Activated naive CD8-positive, alpha-beta T cell treated with anti-CD3 and anti-CD28 coated beads, Interleukin-2, amount 50 U/mL, for 24 hours (primary cell): ENCODE results near the gene CORT.
A peak's percentile ranks its signal among the peaks of the same experiment; 100 is the strongest.
"Not testable (repeated sequence)": the region's sequence is repeated elsewhere in the genome, so short reads cannot be mapped to it uniquely, and the experiment has no call there.

ENCODE experiments used
- ATAC-seq: fragments of 150-1000 bp; cut with Tn5 transposase; one replicate; pipeline ENCODE4 v1.10.0; 2021
- DNase-seq: peaks from one replicate; pipeline ENCODE4 v3.0.0; 2021
- H3K27ac Mint-ChIP-seq: one replicate; pipeline ENCODE4 v1.8.0; 2021; ENCODE audit warnings: mild to moderate bottlenecking, mixed read lengths
- H3K27me3 Mint-ChIP-seq: one replicate; pipeline ENCODE4 v1.8.0; 2021; ENCODE audit warnings: mixed read lengths
- H3K36me3 Mint-ChIP-seq: one replicate; pipeline ENCODE4 v1.8.0; 2021; ENCODE audit warnings: low read depth, mixed read lengths
- H3K4me1 Mint-ChIP-seq: one replicate; pipeline ENCODE4 v1.8.0; 2021; ENCODE audit warnings: mixed read lengths
- H3K4me3 Mint-ChIP-seq: one replicate; pipeline ENCODE4 v1.8.0; 2021; ENCODE audit warnings: mild to moderate bottlenecking, moderate library complexity, mixed read lengths
- H3K9me3 Mint-ChIP-seq: one replicate; pipeline ENCODE4 v1.8.0; 2021; ENCODE audit warnings: mixed read lengths

The CORT gene, protein sequence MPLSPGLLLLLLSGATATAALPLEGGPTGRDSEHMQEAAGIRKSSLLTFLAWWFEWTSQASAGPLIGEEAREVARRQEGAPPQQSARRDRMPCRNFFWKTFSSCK

DNA sequence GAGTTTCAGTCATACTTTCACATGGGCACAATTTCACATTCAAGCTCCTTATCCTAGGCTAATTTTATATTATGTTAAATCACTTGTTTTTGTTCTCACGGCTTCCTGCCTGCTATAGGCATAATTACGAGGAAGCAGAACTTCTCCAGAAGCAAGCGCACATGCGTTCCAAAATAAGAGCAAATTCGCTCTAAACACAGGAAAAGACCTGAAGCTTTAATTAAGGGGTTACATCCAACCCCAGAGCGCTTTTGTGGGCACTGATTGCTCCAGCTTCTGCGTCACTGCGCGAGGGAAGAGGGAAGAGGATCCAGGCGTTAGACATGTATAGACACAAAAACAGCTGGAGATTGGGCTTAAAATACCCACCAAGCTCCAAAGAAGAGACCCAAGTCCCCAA is at the start of gene CORT:
CORT (plus strand) TSS at position 281 of the 400 bp plus-strand sequence. CDS start 193 bp downstream, outside the sequence.
- no peaks in the 10 kb centered on the region for H3K9me3 Mint-ChIP-seq

DNA sequence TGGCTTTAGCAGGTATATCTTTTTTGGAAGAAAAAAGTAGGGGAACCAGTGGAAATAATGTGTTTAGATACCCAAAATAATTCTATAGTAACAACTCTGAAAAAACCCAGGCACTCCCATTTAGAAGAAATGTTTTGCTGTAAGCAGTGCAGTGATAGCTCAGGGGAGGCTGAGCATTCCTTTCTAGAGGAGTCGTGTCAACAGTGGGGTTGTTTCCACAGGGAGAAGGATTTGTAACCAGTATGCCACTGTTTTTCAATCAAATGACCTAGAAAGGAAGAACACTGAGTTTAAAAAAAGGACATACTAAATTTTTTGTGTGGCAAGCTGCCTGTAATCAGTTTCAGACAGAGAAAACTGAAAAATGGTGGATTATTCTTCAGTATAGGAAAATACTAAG is 48.5 kb upstream of the CORT start:
- Mint-ChIP-seq H3K9me3 (no peaks in the 10 kb centered on the region), H3K27ac (no peak overlapping the region), H3K27me3 (no peaks in the 10 kb centered on the region), H3K36me3 (peaks cover 38% of the 10 kb centered on the region), H3K4me3 (no peak overlapping the region), H3K4me1 (peaks cover 30% of the 10 kb centered on the region)
- ATAC-seq (no peak), DNase-seq (no peak)

More for the DNA sequence above, at the start of gene CORT:
- H3K4me3 Mint-ChIP-seq, result no peak within 1 kb of the TSS
- no peak within 1 kb of the TSS for H3K27ac Mint-ChIP-seq
- ATAC-seq, result no peak
- no peak for DNase-seq
- peaks cover 2% of the 10 kb centered on the region for H3K36me3 Mint-ChIP-seq
- peaks cover 2% of the 10 kb centered on the region for H3K4me1 Mint-ChIP-seq
- H3K27me3 Mint-ChIP-seq, result no peaks in the 10 kb centered on the region

DNA sequence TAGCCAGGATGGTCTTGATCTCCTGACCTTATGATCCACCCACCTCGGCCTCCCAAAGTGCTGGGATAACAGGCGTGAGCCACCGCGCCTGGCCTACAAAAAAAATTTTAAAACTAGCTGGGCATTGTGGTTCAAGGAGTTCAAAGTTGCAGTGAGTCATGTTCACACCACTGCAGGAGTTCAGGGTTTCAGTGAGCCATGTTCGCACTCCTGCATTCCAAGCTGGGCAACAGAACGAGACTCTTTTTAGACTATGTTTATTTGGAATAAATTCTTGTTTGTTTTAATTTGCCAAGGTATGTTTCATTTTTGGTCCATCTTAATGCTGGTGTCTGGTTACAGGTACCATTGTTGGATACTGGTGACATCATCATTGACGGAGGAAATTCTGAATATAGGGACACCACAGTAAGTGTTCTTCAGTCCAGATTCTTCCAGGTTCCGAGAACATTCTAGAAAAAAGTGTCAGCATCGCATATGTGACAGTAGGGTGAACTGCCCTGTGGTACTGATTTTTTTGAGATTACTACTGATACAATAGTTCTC is 47.0 kb upstream of the CORT start:
- Mint-ChIP-seq H3K9me3 (no peaks in the 10 kb centered on the region), H3K27me3 (no peaks in the 10 kb centered on the region), H3K4me1 (peaks cover 30% of the 10 kb centered on the region), H3K27ac (no peak overlapping the region), H3K36me3 (peaks cover 48% of the 10 kb centered on the region), H3K4me3 (no peak overlapping the region)
- ATAC-seq, result no peak
- no peak for DNase-seq

DNA sequence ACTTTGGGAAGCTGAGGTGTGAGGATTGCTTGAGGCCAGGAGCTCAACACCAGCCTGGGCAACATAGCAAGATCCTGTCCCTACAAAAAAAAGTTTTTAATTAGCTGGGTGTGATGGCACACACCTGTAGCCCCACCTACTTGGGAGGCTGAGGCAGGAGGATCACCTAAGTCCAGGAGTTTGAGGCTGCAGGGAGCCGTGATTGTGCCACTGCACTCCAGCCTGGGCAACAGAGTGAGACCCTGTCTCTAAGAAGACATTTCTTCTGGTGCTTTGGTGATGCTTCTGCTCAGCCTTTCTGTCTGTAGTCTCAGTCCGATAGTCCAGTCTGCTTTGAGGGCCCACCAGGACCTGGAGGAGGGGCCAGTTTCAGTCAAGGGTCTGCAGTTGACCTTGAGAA is 42.6 kb upstream of the CORT start:
- Mint-ChIP-seq H3K4me1 (peaks cover 4% of the 10 kb centered on the region), H3K27ac (no peak overlapping the region)

DNA sequence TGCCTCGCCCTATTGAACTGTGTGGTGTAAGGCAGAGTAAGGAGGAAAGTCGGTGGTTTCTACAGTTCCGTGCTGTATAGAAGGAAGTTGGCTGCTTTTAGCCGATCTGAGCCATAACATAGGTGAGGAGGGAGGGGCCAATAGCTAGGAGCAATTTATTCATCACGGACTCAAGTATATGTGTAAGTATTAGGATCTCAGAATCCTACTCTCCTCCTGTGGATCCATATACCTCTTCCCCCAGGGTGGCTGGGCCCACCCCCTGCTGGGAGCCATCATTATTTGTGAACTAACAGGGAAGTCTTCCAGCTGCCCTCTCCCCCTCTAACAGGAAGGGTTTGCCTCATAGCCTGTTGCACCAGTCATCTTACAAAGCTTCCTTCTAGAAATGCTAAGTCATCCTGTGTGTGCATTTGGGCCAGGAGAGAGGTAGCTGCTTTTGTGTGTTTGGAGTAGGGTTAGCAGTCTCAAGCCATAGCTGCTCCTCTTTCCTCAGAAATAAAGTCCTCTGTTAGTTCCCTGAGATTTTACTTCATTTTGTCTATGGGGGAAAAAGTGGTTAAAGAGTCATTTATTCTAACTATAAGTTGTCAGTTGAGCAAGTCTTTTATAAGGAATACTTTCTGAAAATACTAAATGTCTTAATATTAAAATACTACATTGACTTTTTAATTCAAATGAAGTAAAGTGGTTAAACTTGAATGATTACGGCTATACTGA is 34.5 kb upstream of the CORT start:
- Mint-ChIP-seq H3K4me1 (peaks cover 7% of the 10 kb centered on the region), H3K36me3 (peaks cover 74% of the 10 kb centered on the region), H3K9me3 (no peaks in the 10 kb centered on the region), H3K4me3 (no peak overlapping the region), H3K27me3 (no peaks in the 10 kb centered on the region), H3K27ac (peak overlapping the region; percentile 60)
- ATAC-seq (peak; percentile 43), DNase-seq (no peak)

More for the DNA sequence above, 42.6 kb upstream of the CORT start:
- DNase-seq (no peak), ATAC-seq (no peak)
- Mint-ChIP-seq H3K4me3 (no peak overlapping the region), H3K36me3 (peaks cover 63% of the 10 kb centered on the region), H3K9me3 (no peaks in the 10 kb centered on the region), H3K27me3 (no peaks in the 10 kb centered on the region)

DNA sequence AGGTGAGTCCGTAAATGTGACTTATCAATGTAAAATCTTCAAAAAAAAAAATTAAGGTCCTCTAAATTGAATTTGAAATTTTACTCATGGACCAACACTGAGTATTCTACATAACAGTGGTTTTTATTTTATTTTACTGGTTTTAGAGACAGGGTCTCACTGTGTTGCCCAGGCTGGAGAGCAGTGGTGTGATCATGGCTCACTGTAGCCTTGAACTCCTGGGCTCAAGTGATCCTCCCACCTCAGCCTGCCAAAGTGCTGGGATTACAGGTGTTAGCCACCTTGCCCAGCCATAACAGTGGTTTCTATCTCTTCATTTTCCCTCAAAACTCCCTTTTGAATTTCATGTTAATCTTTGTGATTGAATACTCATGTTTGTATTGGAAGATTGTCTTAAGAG is 33.9 kb upstream of the CORT start:
- H3K9me3 Mint-ChIP-seq, DNase-seq, H3K4me3 Mint-ChIP-seq, ATAC-seq, H3K27me3 Mint-ChIP-seq, H3K4me1 Mint-ChIP-seq: not testable (repeated sequence)
- H3K27ac Mint-ChIP-seq, result peak overlapping the region; percentile 50
- peaks cover 70% of the 10 kb centered on the region for H3K36me3 Mint-ChIP-seq

DNA sequence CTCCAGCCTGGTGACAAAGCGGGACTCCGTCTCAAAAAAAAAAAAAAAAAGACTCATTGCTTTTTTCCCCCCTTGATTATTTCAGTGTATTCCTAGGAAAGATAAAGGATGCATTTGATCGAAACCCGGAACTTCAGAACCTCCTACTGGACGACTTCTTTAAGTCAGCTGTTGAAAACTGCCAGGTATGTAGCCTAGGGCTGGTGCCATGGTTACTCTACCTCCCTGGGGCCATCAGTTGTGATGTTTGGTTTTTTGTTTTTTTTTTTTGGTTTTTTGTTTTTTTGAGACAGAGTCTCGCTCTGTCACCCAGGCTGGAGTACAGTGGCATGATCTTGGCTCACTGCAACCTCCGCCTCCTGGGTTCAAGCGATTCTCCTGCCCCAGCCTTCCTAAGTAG is 31.1 kb upstream of the CORT start:
- peaks cover 48% of the 10 kb centered on the region for H3K36me3 Mint-ChIP-seq
- not testable (repeated sequence) for H3K27ac Mint-ChIP-seq, H3K4me1 Mint-ChIP-seq, H3K27me3 Mint-ChIP-seq, ATAC-seq, H3K9me3 Mint-ChIP-seq, H3K4me3 Mint-ChIP-seq, DNase-seq

DNA sequence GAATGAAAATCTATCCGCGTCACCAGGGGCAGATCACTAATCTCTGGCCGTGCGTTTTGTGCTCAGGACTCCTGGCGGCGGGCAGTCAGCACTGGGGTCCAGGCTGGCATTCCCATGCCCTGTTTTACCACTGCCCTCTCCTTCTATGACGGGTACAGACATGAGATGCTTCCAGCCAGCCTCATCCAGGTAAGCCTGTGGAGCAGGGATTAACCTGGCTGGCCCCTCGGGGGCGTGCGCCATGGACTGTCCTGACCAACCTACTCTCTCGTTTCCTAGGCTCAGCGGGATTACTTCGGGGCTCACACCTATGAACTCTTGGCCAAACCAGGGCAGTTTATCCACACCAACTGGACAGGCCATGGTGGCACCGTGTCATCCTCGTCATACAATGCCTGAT is 30.5 kb upstream of the CORT start:
- Mint-ChIP-seq H3K27ac (no peak overlapping the region), H3K4me1 (peaks cover 7% of the 10 kb centered on the region), H3K27me3 (no peaks in the 10 kb centered on the region), H3K36me3 (peaks cover 44% of the 10 kb centered on the region), H3K9me3 (no peaks in the 10 kb centered on the region), H3K4me3 (no peak overlapping the region)
- DNase-seq (no peak), ATAC-seq (peak; percentile 25)

DNA sequence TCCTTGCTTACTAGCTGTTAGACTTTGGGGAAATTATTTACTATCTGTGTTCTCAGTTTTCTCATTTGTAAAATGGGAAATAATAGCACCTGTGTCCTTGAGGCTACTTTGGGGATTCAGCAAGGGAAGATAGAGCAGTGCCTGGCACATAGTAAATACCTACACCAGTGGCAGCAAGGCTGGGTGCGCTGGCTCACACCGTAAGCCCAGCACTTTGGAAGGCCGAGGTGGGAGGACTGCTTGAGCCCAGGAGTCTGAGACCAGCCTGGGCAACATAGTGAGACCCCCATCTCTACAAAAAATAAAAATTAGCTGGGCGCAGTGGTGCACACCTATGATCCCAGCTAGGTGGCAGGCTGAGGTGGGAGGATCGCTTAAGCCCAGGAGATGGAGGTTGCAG is 28.2 kb upstream of the CORT start:
- no peak for DNase-seq
- no peak for ATAC-seq
- no peaks in the 10 kb centered on the region for H3K27me3 Mint-ChIP-seq
- no peak overlapping the region for H3K27ac Mint-ChIP-seq
- no peaks in the 10 kb centered on the region for H3K9me3 Mint-ChIP-seq
- H3K4me3 Mint-ChIP-seq, result no peak overlapping the region
- H3K36me3 Mint-ChIP-seq, result peaks cover 29% of the 10 kb centered on the region
- no peaks in the 10 kb centered on the region for H3K4me1 Mint-ChIP-seq

DNA sequence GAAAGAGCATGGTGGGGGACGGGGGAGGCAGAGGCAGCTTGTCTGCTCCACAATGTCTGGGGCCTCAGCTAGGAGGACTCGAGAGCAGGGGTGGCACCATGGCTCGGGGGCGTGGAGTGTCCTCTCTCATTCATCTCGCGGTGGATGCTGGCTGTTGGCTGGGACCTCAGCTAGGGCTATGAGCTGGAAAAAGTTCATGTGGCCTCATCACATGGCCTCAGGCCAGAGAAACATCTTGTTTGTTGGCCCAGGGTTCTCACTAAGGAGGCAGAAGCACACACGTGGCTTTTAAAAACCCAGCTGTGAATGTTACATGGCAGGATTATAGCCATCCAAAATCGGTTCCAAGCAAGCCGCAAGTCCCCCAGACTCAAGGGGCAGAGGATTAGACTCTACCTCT is 25.8 kb upstream of the CORT start:
- Mint-ChIP-seq H3K36me3 (peaks cover 15% of the 10 kb centered on the region), H3K9me3 (no peaks in the 10 kb centered on the region)

DNA sequence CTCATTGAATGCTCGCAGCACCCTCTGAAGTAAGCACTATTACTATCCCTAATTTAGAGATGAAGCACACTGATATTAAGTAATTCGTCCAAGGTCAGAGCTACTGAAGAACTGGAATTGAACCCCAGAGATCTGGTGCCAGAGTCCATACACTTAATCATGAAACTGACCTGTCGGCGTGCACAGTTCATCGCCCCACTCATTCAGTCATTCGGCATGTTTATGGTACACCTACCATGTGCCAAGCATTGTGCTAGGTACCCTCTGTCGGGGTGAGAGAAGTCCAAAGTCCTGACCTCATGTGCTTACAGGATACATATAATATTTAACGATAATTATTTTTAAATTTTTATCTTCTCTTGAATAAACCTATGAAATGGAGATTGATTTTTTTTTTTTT is 25.2 kb upstream of the CORT start:
- Mint-ChIP-seq H3K4me3 (no peak overlapping the region), H3K27ac (no peak overlapping the region), H3K9me3 (no peaks in the 10 kb centered on the region), H3K4me1 (peaks cover 7% of the 10 kb centered on the region), H3K36me3 (peaks cover 10% of the 10 kb centered on the region), H3K27me3 (no peaks in the 10 kb centered on the region)
- DNase-seq (no peak), ATAC-seq (no peak)

More for the DNA sequence above, 25.8 kb upstream of the CORT start:
- no peak overlapping the region for H3K4me3 Mint-ChIP-seq
- no peak for DNase-seq
- no peaks in the 10 kb centered on the region for H3K27me3 Mint-ChIP-seq
- peaks cover 3% of the 10 kb centered on the region for H3K4me1 Mint-ChIP-seq
- no peak for ATAC-seq
- H3K27ac Mint-ChIP-seq, result no peak overlapping the region

DNA sequence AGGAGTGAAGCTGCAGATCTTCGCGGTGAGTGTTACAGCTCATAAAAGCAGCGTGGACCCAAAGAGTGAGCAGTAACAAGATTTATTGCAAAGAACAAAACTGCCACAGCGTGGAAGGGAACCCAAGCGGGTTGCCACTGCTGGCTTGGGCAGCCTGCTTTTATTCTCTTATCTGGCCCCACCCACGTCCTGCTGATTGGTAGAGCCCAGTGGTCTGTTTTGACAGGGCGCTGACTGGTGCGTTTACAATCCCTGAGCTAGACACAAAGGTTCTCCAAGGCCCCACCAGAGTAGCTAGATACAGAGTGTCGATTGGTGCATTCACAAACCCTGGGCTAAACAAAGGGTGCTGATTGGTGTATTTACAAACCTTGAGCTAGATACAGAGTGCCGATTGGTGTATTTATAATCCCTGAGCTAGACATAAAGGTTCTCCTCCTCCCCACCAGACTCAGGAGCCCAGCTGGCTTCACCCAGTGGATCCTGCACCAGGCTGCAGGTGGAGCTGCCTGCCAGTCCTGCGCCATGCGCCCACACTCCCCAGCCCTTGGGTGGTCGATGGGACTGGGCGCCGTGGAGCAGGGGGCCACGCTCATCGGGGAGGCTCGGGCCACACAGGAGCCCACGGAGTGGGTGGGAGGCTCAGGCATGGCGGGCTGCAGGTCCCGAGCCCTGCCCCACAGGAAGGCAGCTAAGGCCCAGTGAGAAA is 23.9 kb upstream of the CORT start:
- not testable (repeated sequence) for ATAC-seq, H3K27ac Mint-ChIP-seq, DNase-seq, H3K36me3 Mint-ChIP-seq, H3K4me3 Mint-ChIP-seq, H3K9me3 Mint-ChIP-seq, H3K27me3 Mint-ChIP-seq
- H3K4me1 Mint-ChIP-seq, result peaks cover 16% of the 10 kb centered on the region

DNA sequence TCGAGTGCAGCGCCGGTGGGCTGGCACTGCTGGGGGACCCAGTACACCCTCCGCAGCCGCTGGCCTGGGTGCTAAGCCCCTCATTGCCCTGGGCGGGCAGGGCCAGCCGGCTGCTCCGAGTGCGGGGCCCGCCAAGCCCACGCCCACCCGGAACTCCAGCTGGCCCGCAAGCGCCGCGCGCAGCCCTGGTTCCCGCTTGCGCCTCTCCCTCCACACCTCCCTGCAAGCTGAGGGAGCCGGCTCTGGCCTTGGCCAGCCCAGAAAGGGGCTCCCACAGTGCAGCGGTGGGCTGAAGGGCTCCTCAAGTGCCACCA is 23.3 kb upstream of the CORT start:
- not testable (repeated sequence) for H3K9me3 Mint-ChIP-seq, DNase-seq, ATAC-seq

DNA sequence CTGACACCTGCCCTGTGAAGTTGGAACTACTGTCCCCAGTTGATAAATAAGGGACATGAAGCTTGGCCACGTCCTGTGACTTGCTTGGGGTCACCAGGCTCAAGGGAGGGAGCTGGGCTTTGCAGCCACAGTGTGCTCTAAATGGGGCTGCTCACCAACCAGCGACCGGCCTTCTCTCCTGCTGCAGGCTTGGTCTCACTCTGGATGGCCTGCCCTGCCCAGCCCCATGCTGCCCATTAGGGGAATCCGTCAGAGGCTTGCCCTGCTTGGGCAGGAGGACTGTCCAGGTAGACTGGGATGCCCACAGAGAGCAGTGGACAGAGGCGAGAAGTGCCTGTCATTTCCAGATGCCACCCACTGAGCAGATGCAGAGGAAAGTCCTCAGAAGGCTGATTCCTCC is 20.8 kb upstream of the CORT start:
- H3K27ac Mint-ChIP-seq, result no peak overlapping the region
- no peaks in the 10 kb centered on the region for H3K27me3 Mint-ChIP-seq
- ATAC-seq (no peak), DNase-seq (no peak)
- peaks cover 27% of the 10 kb centered on the region for H3K4me1 Mint-ChIP-seq
- H3K4me3 Mint-ChIP-seq, result peak overlapping the region; percentile 87
- no peaks in the 10 kb centered on the region for H3K36me3 Mint-ChIP-seq
- H3K9me3 Mint-ChIP-seq, result no peaks in the 10 kb centered on the region

More for the DNA sequence above, 23.3 kb upstream of the CORT start:
- H3K4me1 Mint-ChIP-seq, result peaks cover 21% of the 10 kb centered on the region
- not testable (repeated sequence) for H3K36me3 Mint-ChIP-seq, H3K27ac Mint-ChIP-seq, H3K4me3 Mint-ChIP-seq, H3K27me3 Mint-ChIP-seq

DNA sequence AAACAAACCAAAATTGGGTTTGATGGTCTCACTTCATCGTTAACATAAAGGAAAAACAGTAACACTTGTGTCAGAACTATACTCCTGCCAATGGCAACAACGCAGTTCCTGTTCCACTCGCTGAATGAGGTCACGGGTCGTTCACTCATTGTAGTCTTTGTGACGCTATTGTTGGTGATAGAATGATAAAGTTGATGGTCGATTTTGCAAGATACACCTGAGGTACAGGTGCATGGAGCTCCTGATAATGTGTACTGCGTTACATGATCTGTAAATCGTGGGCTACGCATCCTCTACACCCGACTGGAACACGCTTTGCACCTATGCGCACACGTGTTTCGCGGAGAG is 20.0 kb upstream of the CORT start:
- no peak for DNase-seq
- H3K27ac Mint-ChIP-seq, result peak overlapping the region; percentile 91

More for the DNA sequence above, 20.0 kb upstream of the CORT start:
- H3K4me3 Mint-ChIP-seq, result peak overlapping the region; percentile 87
- ATAC-seq, result no peak
- peaks cover 27% of the 10 kb centered on the region for H3K4me1 Mint-ChIP-seq
- no peaks in the 10 kb centered on the region for H3K9me3 Mint-ChIP-seq
- H3K36me3 Mint-ChIP-seq, result no peaks in the 10 kb centered on the region
- no peaks in the 10 kb centered on the region for H3K27me3 Mint-ChIP-seq
